ENCODE results near the gene GDF2.
A peak's percentile ranks its signal among the peaks of the same experiment; 100 is the strongest.

The GDF2 gene

GRCh38 chr10:47360419-47361040 lies 38.3 kb downstream of the GDF2 start:
- Histone ChIP-seq H3K9me3 (ENCODE audit: insufficient read depth, low read length, severe bottlenecking) (no peaks in the 10 kb centered on the region), H3K4me3 (ENCODE audit: low read depth in 1 of 2, low read length in 2 of 2) (no peak overlapping the region), H2AFZ (ENCODE audit: low read depth, low read length) (no peak overlapping the region), H3K27ac (ENCODE audit: low read length) (no peak overlapping the region), H3K4me1 (ENCODE audit: insufficient read depth, low read length) (no peaks in the 10 kb centered on the region), H3K36me3 (ENCODE audit: insufficient read depth, low read length) (no peaks in the 10 kb centered on the region), H3K27me3 (ENCODE audit: insufficient read depth, low read length, poor library complexity) (peaks cover 6% of the 10 kb centered on the region), H4K20me1 (ENCODE audit: insufficient read depth, low read length) (no peaks in the 10 kb centered on the region; the same call in 1 of the 2 replicates), H3K4me2 (ENCODE audit: insufficient read depth, low read length) (no peak overlapping the region), H3K9ac (ENCODE audit: low read depth, low read length) (no peak overlapping the region), H3K79me2 (ENCODE audit: insufficient read depth, low read length) (no peaks in the 10 kb centered on the region)
- ATAC-seq (ENCODE audit: insufficient read depth, low read depth) (no peak), DNase-seq (no peak)
- TF ChIP-seq EZH2 (IDR thresholded peaks at IDR 0.05; ENCODE audit: borderline replicate concordance, low read depth, low read length, severe bottlenecking) (no peak), CTCF (IDR thresholded peaks at IDR 0.05; ENCODE audit: borderline replicate concordance, extremely low read depth, low read length, poor library complexity, severe bottlenecking) (no peak)

GRCh38 chr10:47361293-47361692 lies 39.0 kb downstream of the GDF2 start:
- peaks cover 4% of the 10 kb centered on the region; the same call in 1 of the 2 replicates for H4K20me1 ChIP-seq (ENCODE audit: insufficient read depth, low read length)
- H3K4me3 ChIP-seq (ENCODE audit: low read depth in 1 of 2, low read length in 2 of 2): no peak overlapping the region
- ATAC-seq (ENCODE audit: insufficient read depth, low read depth): peak; percentile 55; the same call in 1 of the 3 replicates
- H3K9ac ChIP-seq (ENCODE audit: low read depth, low read length): no peak overlapping the region
- H3K79me2 ChIP-seq (ENCODE audit: insufficient read depth, low read length): no peaks in the 10 kb centered on the region
- H2AFZ ChIP-seq (ENCODE audit: low read depth, low read length): no peak overlapping the region
- H3K4me1 ChIP-seq (ENCODE audit: insufficient read depth, low read length): no peaks in the 10 kb centered on the region
- no peaks in the 10 kb centered on the region for H3K36me3 ChIP-seq (ENCODE audit: insufficient read depth, low read length)
- no peak overlapping the region for H3K27ac ChIP-seq (ENCODE audit: low read length)
- peak; percentile 41 for DNase-seq
- TF ChIP-seq EZH2 (IDR thresholded peaks at IDR 0.05; ENCODE audit: borderline replicate concordance, low read depth, low read length, severe bottlenecking) (no peak), CTCF (IDR thresholded peaks at IDR 0.05; ENCODE audit: borderline replicate concordance, extremely low read depth, low read length, poor library complexity, severe bottlenecking) (peak; percentile 81)
- H3K27me3 ChIP-seq (ENCODE audit: insufficient read depth, low read length, poor library complexity): peaks cover 9% of the 10 kb centered on the region
- H3K4me2 ChIP-seq (ENCODE audit: insufficient read depth, low read length): no peak overlapping the region
- H3K9me3 ChIP-seq (ENCODE audit: insufficient read depth, low read length, severe bottlenecking): no peaks in the 10 kb centered on the region

GRCh38 chr10:47362199-47362598 lies 39.9 kb downstream of the GDF2 start:
- no peak overlapping the region for H3K9ac ChIP-seq (ENCODE audit: low read depth, low read length)
- no peak overlapping the region for H3K4me2 ChIP-seq (ENCODE audit: insufficient read depth, low read length)
- H2AFZ ChIP-seq (ENCODE audit: low read depth, low read length): no peak overlapping the region
- no peak overlapping the region for H3K27ac ChIP-seq (ENCODE audit: low read length)
- ATAC-seq (ENCODE audit: insufficient read depth, low read depth) (no peak), DNase-seq (no peak)
- H3K27me3 ChIP-seq (ENCODE audit: insufficient read depth, low read length, poor library complexity): peaks cover 17% of the 10 kb centered on the region
- no peaks in the 10 kb centered on the region for H3K9me3 ChIP-seq (ENCODE audit: insufficient read depth, low read length, severe bottlenecking)
- H3K4me3 ChIP-seq (ENCODE audit: low read depth in 1 of 2, low read length in 2 of 2): no peak overlapping the region
- H3K79me2 ChIP-seq (ENCODE audit: insufficient read depth, low read length): no peaks in the 10 kb centered on the region
- TF ChIP-seq CTCF (IDR thresholded peaks at IDR 0.05; ENCODE audit: borderline replicate concordance, extremely low read depth, low read length, poor library complexity, severe bottlenecking) (no peak), EZH2 (IDR thresholded peaks at IDR 0.05; ENCODE audit: borderline replicate concordance, low read depth, low read length, severe bottlenecking) (no peak)
- H4K20me1 ChIP-seq (ENCODE audit: insufficient read depth, low read length): peaks cover 4% of the 10 kb centered on the region; the same call in 1 of the 2 replicates
- H3K4me1 ChIP-seq (ENCODE audit: insufficient read depth, low read length): no peaks in the 10 kb centered on the region
- no peaks in the 10 kb centered on the region for H3K36me3 ChIP-seq (ENCODE audit: insufficient read depth, low read length)

Data from DND-41 (cell line).